ENCODE measurements around the gene CD27.
"Not testable (repeated sequence)": the region's sequence is repeated elsewhere in the genome, so short reads cannot be mapped to it uniquely, and the experiment has no call there.

CD27 gene

GRCh38 chr12:6488240-6488639 lies 43.5 kb downstream of the CD27 start:
- DNase-seq (ENCODE audit: low spot score): no peak

GRCh38 chr12:6489449-6489848 lies 44.7 kb downstream of the CD27 start:
- no peak for DNase-seq (ENCODE audit: low spot score)

- DNase-seq (ENCODE audit: low spot score): not testable (repeated sequence)
Measured at GRCh38 chr12:6490673-6491072, 45.9 kb downstream of the CD27 start.

GRCh38 chr12:6492838-6493496 lies 48.2 kb downstream of the CD27 start, which contains the start of gene MRPL51:
TSS of gene MRPL51 (minus strand) at chr12:6493262. CDS start at chr12:6493136, 126 bp downstream.
- peak; percentile 96 for DNase-seq (ENCODE audit: low spot score)

GRCh38 chr12:6493497-6494257 lies 48.9 kb downstream of the CD27 start, which contains the start of gene NCAPD2:
TSS of gene NCAPD2 (plus strand) at chr12:6494102. CDS start at chr12:6495099, 997 bp downstream.
- DNase-seq (ENCODE audit: low spot score): peak; percentile 96

- no peak for DNase-seq (ENCODE audit: low spot score)
Measured at GRCh38 chr12:6494258-6494743, 49.5 kb downstream of the CD27 start.

GRCh38 chr12:6494968-6495367 lies 50.2 kb downstream of the CD27 start:
- no peak for DNase-seq (ENCODE audit: low spot score)

- not testable (repeated sequence) for DNase-seq (ENCODE audit: low spot score)
Measured at GRCh38 chr12:6497291-6497690, 52.5 kb downstream of the CD27 start.

GRCh38 chr12:6500466-6500865 lies 55.7 kb downstream of the CD27 start:
- DNase-seq (ENCODE audit: low spot score): no peak
